GM18519 (cell line): ENCODE data around the gene HOTAIR.

Experiments
- ATAC-seq: cut with Tn5 transposase; IDR thresholded peaks from one replicate; pipeline ENCODE4 v1.9.1; 2021; ENCODE audit warnings: mild to moderate bottlenecking, moderate library complexity; ENCODE audit not compliant: unreplicated experiment, low FRiP score

The HOTAIR gene

DNA sequence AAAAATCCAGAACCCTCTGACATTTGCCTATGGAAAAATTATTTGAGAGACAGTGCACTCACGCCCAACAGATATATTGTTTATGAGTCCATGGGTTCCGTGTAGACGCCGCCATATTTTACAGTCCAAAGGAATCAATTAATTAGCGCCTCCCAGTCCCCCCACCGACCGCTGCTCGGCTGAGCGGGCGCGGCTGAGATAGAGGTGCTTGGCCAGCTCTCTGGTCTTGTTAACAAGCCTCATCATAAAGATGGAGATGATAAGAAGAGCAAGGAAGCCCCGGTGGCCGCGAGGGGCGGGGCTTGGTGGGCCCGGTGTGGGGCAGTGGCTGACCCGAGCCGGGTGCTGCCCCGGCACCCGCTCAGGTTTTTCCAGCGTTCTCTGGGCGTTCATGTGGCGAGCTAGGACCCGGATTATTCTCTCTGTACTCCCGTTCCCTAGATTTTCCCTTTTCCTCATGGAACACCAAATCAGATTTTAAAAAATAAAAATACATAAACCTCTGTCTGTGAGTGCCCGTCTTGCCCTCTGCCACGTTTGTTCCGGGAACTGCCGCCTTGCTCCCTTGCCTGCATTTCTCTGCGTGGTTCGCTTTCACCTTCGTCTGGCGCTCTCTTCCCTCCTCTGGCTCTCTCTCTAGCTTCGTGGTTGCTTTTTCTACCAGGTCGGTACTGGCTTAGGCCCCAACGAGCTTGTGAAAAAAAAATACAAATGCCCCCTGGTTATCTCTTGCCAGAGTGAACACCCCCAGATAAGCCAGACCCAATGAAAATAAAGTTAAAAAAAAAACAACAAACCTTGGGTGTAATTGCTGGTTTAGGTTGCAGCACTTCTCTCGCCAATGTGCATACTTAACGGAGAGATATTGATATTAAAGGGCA, 11.1 kb downstream of the HOTAIR start:
- no peak for ATAC-seq

DNA sequence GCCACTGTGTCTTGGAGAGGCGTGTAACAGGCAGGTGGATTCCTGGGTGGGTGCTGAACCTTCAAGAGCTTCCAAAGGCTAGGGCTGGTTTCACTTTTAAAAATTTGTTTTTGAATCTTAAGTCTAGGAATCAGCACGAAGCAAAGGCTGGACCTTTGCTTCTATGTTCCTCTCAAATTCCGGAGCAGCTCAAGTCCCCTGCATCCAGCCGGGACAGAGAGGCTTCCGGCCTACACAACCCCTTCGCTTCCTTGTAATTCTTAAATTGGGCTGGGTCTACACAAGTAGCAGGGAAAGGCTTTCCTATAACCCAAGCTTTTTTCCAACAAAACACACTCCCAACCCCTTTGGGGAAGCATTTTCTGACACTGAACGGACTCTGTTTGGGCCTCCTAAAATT, 11.7 kb downstream of the HOTAIR start:
- no peak for ATAC-seq

DNA sequence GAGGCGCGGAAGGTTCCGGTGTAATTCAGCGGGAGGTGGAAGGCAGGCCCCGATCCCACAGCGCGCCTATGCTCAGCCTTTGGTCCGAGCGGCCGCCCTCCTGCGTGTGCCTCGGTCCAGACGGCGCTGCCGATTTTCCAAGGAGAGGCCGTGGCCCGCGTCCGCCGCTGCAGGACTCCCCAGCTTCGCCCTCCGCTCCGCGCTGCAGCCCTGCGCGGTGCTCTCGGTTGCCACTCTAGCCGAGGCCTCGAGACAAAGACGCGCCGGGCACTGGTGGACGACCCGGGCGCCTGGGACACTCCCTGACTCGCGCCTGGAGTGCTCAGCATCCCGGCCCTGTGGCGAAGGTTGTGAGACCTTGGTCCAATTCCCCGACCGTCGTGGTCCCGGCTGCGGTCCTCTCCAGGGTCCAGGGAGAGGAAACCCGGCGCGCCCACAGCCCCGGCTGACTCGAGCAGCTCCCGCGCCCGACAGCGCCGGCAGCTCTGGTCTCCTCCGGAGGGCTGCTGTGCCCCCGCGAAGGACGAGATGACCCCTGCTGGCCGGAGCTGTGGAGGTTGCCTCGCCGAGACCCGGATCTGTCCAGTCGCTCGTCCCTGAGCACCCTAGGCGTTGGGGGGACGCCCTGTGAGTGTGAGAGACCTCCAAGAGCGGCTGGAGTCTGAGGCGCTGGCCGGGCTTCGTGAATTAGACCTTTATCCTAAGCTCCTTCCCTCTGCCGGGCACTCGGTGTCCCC, 13.6 kb downstream of the HOTAIR start:
- no peak for ATAC-seq

DNA sequence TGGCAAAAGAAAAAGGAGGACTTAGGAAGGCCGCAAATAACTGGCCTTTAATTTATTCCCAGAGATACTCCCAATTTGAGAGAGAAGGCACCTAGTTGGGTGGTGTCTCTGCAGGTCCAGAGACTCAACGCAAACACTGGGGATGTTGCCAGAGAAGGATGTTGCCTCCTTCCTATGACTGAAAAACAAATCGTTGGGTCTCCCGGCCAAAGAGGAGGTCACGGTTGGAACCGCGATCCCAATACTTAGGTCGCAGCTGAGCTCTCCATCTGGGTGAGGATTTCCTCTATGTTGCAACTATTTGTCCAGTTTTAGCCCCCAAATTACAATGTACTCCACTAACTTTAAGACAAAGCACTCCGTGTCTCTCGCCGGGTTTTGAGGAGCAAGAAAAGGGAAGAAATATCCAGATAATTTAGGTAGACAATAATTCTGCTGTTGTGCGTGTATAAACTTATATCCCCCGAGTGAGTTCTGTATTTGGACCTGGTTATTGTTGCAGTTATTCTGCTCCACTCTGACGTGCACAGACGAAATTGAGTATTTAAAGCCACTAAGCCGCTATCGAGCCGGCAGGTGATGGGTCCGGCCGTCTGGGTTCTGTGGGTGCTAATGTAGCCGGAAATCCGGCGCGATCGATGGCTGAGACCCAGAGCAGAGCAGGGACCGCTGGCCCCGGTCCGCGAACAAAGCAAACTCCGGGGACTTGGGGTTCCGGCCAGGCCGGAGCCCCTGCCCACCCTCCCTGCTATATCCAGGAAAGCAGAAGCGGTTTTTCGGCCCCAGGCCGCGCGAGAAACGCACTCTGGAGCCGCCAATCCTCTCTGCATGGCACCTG, 14.3 kb downstream of the HOTAIR start:
- no peak for ATAC-seq

DNA sequence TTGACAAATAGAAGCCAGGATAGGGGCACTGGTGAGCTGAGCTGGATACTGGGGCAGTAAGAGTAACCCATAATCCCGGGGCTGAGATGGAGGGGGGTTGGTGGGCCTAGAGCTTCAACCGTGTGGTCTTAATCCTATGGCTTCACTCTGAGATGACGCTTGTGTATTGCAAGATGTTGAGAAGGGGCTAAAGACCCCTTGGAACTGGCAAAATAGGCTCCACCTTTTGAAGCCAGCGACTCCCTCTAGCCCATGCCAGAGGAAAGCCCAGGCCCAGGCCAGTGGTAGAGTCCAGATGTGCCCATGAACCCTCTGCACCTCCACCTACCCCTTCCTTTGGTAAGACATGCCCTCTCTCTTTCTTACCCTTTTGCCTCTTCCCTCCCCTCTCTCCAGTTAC, 15.4 kb downstream of the HOTAIR start:
- ATAC-seq, result no peak

DNA sequence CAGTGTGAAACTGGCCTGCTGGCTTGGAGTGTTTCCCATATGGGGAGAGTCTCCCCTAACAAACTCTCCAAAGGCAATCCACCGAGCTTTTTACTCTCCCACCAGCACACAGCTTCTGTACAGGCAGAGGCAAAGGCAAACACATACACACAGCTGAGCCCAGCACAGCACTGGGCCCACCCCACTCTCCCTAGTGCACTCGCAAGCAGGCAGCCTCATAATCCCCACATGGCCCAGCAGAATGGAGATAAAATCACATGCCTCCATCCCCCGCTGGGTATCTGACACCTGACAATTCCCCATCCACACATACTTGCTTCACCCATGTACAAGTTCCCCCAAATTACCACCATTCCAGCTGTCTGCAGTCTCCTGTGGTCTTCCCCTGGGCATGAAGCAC, 16.6 kb downstream of the HOTAIR start:
- ATAC-seq, result no peak

DNA sequence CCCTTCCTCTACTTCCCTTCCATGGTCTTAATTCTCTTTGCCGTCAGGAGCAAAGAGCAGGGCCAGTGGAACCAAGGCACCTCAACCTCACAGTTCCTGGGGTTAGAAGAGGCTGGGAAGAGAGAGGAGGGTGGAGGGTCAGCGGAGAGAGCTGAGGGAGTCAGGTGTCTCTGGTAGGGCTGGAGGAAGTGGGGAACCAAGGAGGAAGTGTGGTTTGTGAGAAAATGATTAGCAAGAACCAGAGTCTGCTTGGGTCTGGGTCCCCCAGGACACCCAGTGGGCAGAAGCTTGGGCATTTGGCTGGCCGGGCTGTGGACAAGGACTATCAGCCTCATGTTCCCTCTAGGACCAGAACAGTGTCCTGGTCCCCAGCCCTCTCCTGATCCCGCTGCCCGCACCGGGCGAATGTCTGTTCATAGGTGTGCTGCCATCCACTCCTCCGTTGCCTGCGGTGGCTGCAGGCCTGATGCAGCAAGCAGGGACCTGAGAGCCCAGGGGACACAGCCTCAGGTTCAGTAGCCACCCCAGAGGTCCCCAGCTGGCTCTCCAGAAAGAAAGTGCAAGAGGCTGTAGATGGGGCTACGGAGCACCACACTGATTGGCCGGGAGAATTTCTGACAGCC, 17.7 kb downstream of the HOTAIR start:
- ATAC-seq, result no peak

DNA sequence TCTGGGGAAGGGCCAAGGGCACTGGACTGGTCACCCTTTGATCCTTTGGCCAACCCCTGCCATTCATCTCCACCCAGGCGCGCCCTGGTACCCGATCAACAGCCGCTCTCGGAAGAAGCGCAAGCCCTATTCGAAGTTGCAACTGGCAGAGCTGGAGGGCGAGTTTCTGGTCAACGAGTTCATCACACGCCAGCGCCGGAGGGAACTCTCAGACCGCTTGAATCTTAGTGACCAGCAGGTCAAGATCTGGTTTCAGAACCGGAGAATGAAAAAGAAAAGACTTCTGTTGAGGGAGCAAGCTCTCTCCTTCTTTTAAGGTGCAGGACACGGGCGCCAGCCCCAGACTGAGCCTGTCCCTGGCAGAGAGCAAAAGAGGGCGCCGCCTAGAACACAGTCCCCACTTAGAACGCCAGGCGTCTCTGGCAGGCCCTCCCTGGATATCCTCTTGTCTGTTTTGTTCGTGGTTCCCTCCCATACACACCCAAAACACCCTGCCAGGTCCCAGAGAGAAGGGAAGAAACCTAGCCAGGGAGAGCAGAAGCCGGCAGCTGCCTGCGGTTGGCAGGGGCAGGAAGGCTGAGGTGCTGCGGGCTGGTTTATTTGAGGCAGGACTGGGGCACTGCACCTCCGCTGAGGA, 18.4 kb downstream of the HOTAIR start:
- ATAC-seq, result no peak

DNA sequence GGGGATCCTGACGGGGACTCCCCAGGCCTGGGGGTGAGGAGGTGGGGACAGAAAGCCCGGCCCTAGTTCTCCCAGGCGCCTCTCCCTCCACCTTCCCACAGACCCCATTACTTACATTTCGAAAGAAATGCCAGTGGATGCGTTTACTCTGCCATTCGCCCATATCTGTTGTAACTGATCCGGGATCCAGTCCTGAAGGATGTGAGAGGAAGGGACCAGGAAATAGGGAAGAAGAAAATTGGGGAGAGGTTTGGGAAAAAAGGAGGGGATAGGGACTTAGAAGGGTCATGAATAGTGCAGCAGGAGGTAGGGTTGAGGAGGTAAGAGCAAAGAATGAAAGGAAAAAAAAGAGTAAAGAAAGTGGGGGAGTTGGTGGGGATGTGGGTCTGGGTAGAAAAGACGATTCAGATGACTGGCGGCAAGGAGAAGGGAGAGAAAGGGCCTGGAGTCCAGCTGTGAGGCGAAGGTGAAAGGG, 18.9 kb downstream of the HOTAIR start:
- no peak for ATAC-seq

DNA sequence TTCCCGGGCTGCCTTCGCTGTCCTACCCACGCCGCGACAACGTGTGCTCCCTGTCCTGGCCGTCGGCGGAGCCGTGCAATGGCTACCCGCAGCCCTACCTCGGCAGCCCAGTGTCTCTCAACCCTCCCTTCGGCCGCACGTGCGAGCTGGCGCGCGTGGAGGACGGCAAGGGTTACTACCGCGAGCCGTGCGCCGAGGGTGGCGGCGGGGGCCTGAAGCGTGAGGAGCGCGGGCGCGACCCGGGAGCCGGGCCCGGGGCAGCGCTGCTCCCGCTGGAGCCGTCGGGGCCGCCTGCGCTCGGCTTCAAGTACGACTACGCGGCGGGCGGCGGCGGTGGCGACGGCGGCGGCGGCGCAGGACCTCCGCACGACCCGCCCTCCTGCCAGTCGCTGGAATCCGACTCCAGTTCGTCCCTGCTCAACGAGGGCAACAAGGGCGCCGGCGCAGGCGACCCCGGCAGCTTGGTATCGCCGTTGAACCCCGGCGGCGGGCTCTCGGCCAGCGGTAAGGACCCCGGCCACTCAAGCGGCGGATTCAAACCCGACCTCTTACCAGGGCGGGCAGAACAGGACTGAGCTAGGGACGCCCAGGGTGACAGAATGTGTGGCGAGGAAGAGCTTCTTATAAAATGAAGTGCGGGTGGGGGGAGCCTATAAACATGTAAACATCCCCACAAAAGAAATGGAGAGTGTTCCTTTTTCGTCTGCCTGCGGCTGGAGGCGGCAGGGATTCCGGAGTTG, 19.5 kb downstream of the HOTAIR start:
- no peak for ATAC-seq

DNA sequence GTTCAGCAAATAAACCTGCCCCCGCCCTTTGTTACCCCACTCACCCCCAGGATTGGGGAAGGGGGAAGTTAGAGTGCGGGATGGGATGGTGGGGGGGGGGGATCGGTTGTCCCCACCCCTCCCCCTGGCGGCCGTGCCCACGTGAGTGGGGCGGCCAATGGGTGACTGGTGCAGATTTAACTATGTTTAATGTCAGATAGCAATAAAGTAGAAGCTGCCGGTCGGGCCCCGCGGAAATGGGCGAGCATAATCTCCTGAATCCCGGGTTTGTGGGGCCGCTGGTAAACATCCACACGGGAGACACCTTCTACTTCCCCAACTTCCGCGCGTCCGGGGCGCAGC, 20.1 kb downstream of the HOTAIR start, which contains the start of gene HOXC12:
Gene HOXC12, plus strand, starts transcription at position 210 of the 342 bp plus-strand sequence. Its CDS starts 27 bp downstream, at position 237.
- no peak for ATAC-seq

DNA sequence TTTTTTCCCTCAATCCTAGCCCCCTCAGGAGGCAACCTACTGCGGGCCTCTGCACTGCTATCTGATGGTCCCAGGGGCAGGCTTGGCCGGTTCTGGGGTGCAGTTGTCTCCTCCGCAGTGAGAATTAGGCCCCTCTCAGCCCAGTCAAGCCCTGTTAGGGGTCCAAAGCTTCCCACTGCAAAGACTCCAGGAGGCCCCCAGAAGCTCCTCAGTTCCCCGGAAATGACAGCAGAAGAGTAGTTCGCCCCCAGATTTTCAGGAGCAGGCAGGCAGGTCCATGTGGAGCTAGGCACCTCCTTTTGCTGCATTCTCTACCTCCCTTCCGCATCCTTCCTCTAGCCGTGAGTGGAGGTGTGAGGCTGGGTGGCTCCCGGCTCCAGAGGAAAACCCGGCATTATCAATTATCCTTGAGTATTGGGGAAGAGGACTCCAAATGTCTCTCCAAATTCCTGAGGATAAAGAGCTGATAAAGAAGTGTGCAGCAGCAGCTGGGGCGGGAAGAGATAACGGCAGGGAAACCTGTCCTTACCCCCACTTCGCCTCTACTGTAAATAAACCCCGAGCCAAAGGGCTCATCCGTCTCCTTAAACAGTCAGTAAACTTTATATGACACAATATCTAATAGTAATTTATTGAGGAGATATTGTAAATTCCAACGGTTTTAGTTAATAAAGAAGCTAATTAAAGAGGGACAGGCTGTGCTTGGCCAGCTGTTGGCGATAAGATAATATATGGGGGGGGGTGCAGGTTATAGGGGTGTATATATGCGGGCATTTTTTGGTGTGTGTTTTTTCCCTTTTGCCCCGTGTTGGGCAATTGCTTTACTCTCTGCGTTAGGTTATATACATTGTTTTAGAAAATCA, 20.7 kb downstream of the HOTAIR start:
- no peak for ATAC-seq

DNA sequence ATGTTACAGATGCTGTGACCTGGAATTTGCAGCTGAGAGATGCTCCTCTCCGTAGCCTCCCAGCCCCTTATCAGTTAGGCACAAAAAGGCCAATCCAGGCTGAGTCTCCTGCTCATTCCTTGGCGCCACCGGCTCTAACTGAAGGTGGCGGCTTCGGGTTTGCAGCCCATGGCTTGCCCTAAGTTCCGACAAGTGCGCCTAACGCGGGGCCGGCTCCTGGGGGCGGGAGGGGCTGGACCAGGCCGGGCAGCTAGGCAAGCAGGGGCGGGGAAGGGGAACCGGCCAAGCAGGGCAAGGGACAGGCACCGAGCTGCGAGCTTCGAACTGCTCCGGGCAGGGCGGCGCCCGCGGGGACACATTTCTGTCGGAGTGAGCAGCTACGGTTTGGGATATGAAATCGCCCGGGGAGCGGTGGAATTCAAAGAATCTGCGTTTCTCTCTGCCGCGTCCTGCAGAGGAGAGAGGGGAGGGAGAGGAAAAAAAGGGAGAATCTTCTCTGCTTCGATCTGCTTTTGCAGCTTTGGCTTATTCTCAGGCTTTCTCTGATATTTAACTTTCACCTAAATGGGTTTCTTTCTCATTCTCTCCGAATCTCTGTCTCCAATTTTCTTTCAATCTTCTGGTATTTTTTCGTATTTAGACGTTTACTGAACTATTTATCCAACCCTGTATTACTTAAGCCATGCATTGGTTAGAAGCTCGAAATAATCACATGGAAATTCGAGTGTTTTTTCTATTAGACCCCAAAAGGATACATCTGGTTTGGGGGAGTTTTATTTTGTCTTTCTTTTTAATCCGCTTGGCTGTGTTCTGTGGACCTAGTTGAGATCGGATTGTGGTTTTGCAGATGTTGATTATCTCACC, 21.7 kb downstream of the HOTAIR start:
- ATAC-seq, result no peak

DNA sequence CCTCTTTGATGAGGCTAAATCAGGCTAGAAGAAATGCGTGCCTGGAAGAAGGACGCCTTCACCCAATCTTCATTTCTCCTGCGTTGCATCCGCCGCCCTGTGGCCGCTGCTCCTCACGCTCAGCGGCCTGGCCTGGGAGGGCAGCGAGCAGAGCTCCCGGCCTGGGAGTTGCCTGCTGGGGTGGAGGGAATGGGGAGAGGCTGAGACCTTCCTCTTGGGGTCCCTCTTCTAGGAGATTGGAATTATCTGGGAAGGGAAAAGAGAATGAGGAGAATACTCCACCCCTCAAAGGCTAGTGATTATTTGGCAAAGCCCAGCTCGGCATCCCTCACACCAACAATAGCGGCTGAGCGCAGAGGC, 22.4 kb downstream of the HOTAIR start:
- ATAC-seq, result no peak

DNA sequence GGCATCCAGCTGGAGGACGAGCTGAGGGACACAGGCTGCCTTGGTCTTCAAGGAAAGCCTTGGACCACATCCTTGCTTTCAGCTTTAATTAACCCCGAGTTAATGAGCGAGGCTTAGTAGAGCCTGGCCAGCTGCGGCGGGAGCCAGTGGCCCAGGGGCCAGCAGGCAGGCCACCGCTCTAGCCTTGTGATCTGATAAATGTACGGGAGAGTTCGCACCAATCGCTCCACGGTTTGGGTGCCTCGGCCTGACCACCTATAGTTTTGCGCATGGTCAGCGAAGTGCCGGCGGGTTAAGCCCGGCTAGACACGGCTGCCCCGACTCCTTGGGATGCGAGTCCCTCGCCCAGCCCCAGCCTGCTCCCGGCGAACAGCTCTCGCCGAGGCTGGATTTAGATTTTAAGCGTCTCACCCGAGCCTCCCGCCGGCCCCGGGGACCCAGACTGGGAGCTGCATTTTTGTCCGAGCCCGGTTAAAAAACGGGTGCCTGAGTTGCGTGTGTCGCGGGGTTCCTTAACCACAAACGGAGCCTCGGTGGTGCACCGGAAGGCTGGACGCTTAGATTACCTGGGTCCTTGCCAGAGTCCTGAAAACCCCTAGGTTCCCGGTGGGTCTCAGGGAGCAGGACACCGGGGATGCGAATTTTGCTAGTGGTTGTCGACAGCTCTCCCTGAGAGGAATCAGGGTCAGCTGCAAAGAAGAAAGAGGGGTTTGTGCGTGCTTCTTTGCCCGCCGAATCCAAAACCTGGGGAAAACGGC, 23.0 kb downstream of the HOTAIR start:
- ATAC-seq, result no peak

DNA sequence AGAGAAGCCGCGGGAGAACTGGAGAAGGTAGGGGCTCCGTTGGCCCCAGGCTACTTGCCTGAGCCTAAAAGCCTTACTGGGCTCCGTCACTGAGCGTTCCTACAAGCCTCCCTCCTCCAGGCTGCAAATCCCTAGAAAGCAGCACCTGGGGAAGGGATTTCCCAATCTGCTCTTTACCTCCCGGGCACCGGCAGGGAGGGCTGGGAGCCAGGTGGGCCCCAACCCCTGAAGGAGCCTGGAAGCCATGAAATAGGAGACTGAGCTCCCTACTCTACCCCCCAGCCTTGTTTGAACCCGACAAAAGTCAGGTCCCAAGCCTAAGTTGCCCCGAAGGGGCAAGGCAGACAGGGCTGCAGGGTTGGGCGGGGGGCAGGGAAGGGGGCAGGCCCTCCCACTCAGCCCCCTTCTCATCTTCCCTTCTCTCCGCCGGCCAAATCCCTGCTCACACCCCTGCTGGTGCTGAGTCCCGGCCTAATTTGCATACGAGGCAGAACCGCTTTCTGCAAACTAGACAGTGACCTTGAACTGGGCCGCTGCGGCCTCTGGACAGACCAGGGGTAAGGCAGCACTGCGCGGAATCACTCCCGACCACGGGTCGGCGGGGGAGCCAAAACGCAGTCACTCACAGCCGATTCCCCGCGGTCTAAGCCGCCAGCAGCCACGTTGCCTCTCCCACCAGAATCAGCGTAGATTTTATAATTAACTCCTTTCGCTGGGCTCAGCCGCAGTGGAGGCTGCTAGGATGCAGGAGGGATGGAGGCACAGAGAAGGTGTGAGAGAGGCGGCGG, 23.8 kb downstream of the HOTAIR start:
- no peak for ATAC-seq
